ENCODE data around the gene KDM2B. TPM values are rescaled to one million over a fixed set of nuclear protein-coding genes. Genes with fewer than 3 reads are reported as not detected.
A peak's percentile ranks its signal among the peaks of the same experiment; 100 is the strongest.

The KDM2B gene
- polyA plus RNA-seq, 1 of the 3 experiments (the other 2 are of a cell fraction) = 11.5 TPM

DNA sequence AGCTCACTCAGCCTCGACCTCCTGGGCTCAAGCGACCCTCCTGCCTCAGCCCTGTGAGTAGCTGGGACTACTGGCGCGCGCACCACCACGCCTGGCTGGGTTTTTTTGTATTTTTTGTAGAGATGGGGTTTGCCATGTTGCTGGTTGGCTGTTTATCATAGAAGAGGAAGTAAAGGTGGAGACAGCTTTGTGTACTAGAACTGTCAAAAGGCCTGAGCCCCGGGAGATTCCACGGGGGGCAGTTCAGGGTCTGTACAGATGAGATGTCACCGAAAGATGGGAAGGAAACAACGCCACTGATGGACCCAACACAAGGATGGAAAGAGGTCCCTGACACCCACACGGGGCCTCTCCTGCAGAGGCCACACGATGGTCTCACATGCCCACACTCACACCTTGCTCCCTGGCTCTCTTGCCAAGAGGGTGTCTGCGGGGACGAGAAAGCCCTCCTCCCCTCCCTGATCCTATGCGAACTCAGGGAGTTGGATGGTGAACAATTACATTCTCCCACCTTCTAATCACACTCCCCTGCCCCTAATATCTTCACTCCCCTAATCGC is 66.6 kb downstream of the KDM2B start:
- CTCF ChIA-PET = interaction anchor here (0.9 to 1.3 kb wide), 2 partner anchors 15 to 20 kb away, joined by 3 to 4 read pairs; no protein-coding TSS in a partner anchor
- no peak overlapping the region for H3K9ac ChIP-seq
- POLR2A ChIA-PET = no interaction called here
- H4K20me1 ChIP-seq (ENCODE audit: insufficient read depth) = no peaks in the 10 kb centered on the region
- H3K9me3 ChIP-seq = no peaks in the 10 kb centered on the region
- peaks cover 0 to 13% of the 10 kb centered on the region in 2 experiments for H3K36me3 ChIP-seq (replicated peaks in 1 of 2; ENCODE audit: control insufficient read depth in 1 of 2, insufficient read depth in 2 of 2, low read length in 1 of 2)
- DNase-seq = peak; percentile 24
- H3K4me2 ChIP-seq = no peak overlapping the region
- H2AFZ ChIP-seq (ENCODE audit: low read depth) = no peak overlapping the region
- H3F3A ChIP-seq (replicated peaks; ENCODE audit: insufficient read depth) = peaks cover 5% of the 10 kb centered on the region
- H3K4me1 ChIP-seq (ENCODE audit: control insufficient read depth in 1 of 2, insufficient read depth in 2 of 2, low read depth in 1 of 2, low read length in 1 of 2) = peaks cover 0 to 7% of the 10 kb centered on the region in 2 experiments; a peak in 1 of 4 replicates
- WGBS (ENCODE audit: low lambda C conversion rate) = 82% methylated on average over 16 of the region's 16 CpGs
- TF ChIP-seq, protein P1, sequence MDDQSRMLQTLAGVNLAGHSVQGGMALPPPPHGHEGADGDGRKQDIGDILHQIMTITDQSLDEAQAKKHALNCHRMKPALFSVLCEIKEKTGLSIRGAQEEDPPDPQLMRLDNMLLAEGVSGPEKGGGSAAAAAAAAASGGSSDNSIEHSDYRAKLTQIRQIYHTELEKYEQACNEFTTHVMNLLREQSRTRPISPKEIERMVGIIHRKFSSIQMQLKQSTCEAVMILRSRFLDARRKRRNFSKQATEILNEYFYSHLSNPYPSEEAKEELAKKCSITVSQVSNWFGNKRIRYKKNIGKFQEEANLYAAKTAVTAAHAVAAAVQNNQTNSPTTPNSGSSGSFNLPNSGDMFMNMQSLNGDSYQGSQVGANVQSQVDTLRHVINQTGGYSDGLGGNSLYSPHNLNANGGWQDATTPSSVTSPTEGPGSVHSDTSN (IDR thresholded peaks at IDR 0.05) = no peak
- no peak for TF ChIP-seq ELF1 (IDR thresholded peaks at IDR 0.05)
- no peak for TF ChIP-seq TCF12 (IDR thresholded peaks at IDR 0.05)
- TF ChIP-seq FOSL2 (IDR thresholded peaks at IDR 0.05; ENCODE audit: borderline replicate concordance, low read depth) = no peak
- TF ChIP-seq FOXM1 (IDR thresholded peaks at IDR 0.05; ENCODE audit: low read depth) = no peak
- TF ChIP-seq, protein P2, sequence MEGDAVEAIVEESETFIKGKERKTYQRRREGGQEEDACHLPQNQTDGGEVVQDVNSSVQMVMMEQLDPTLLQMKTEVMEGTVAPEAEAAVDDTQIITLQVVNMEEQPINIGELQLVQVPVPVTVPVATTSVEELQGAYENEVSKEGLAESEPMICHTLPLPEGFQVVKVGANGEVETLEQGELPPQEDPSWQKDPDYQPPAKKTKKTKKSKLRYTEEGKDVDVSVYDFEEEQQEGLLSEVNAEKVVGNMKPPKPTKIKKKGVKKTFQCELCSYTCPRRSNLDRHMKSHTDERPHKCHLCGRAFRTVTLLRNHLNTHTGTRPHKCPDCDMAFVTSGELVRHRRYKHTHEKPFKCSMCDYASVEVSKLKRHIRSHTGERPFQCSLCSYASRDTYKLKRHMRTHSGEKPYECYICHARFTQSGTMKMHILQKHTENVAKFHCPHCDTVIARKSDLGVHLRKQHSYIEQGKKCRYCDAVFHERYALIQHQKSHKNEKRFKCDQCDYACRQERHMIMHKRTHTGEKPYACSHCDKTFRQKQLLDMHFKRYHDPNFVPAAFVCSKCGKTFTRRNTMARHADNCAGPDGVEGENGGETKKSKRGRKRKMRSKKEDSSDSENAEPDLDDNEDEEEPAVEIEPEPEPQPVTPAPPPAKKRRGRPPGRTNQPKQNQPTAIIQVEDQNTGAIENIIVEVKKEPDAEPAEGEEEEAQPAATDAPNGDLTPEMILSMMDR (IDR thresholded peaks at IDR 0.05) = no peak
- no peaks in the 10 kb centered on the region for H3K27me3 ChIP-seq (ENCODE audit: insufficient read depth)
- H3K4me3 ChIP-seq (ENCODE audit: low read depth in 2 of 2, low read length in 1 of 2) = no peak overlapping the region
- no peak overlapping the region for H3K27ac ChIP-seq (ENCODE audit: low read depth in 2 of 2, low read length in 1 of 2)
- no peaks in the 10 kb centered on the region for H3K9me2 ChIP-seq
- H3K79me2 ChIP-seq (ENCODE audit: insufficient read depth) = no peaks in the 10 kb centered on the region

GRCh38 chr12:121513464-121514183 is 67.2 kb downstream of the KDM2B start:
- H4K20me1 ChIP-seq (ENCODE audit: insufficient read depth) = no peaks in the 10 kb centered on the region
- TF ChIP-seq TCF12 (IDR thresholded peaks at IDR 0.05) = no peak
- TF ChIP-seq ZBTB33 (IDR thresholded peaks at IDR 0.05; ENCODE audit: borderline replicate concordance, low read depth) = no peak
- no peak for TF ChIP-seq ELF1 (IDR thresholded peaks at IDR 0.05)
- no peak for TF ChIP-seq NFIC (IDR thresholded peaks at IDR 0.05; ENCODE audit: borderline replicate concordance)
- no peak for TF ChIP-seq GABPA (IDR thresholded peaks at IDR 0.05; ENCODE audit: low read depth)
- no peak for TF ChIP-seq MAX (IDR thresholded peaks at IDR 0.05; ENCODE audit: low read depth)
- TF ChIP-seq CHD2 (IDR thresholded peaks at IDR 0.05; ENCODE audit: low read length, partially characterized antibody) = no peak
- TF ChIP-seq SIN3A (IDR thresholded peaks at IDR 0.05; ENCODE audit: borderline replicate concordance, low read depth, low read length) = no peak
- TF ChIP-seq, protein P3, sequence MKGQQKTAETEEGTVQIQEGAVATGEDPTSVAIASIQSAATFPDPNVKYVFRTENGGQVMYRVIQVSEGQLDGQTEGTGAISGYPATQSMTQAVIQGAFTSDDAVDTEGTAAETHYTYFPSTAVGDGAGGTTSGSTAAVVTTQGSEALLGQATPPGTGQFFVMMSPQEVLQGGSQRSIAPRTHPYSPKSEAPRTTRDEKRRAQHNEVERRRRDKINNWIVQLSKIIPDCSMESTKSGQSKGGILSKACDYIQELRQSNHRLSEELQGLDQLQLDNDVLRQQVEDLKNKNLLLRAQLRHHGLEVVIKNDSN (IDR thresholded peaks at IDR 0.05; ENCODE audit: borderline replicate concordance, low read depth) = no peak
- TF ChIP-seq, protein P1 (IDR thresholded peaks at IDR 0.05) = no peak
- TF ChIP-seq TEAD4 (IDR thresholded peaks at IDR 0.05; ENCODE audit: borderline replicate concordance, insufficient read depth) = no peak
- no peak for TF ChIP-seq MEF2A (IDR thresholded peaks at IDR 0.05; ENCODE audit: borderline replicate concordance, low read depth)
- no peak overlapping the region for H3K9ac ChIP-seq
- H3K79me2 ChIP-seq (ENCODE audit: insufficient read depth) = no peaks in the 10 kb centered on the region
- H2AFZ ChIP-seq (ENCODE audit: low read depth) = no peak overlapping the region
- no peak overlapping the region for H3K4me2 ChIP-seq
- DNase-seq = peak; percentile 88
- no peak overlapping the region for H3K27ac ChIP-seq (ENCODE audit: low read depth in 2 of 2, low read length in 1 of 2)
- peaks cover 5% of the 10 kb centered on the region for H3F3A ChIP-seq (replicated peaks; ENCODE audit: insufficient read depth)
- CTCF ChIA-PET = interaction anchor here (0.9 to 1.3 kb wide), 2 partner anchors 14 to 20 kb away, joined by 3 to 4 read pairs; no protein-coding TSS in a partner anchor
- H3K4me1 ChIP-seq (ENCODE audit: control insufficient read depth in 1 of 2, insufficient read depth in 2 of 2, low read depth in 1 of 2, low read length in 1 of 2) = peaks cover 0 to 7% of the 10 kb centered on the region in 2 experiments; a peak in 1 of 4 replicates
- H3K9me3 ChIP-seq = no peaks in the 10 kb centered on the region
- peaks cover 0 to 11% of the 10 kb centered on the region in 2 experiments for H3K36me3 ChIP-seq (replicated peaks in 1 of 2; ENCODE audit: control insufficient read depth in 1 of 2, insufficient read depth in 2 of 2, low read length in 1 of 2)
- no peak overlapping the region for H3K4me3 ChIP-seq (ENCODE audit: low read depth in 2 of 2, low read length in 1 of 2)
- no peaks in the 10 kb centered on the region for H3K27me3 ChIP-seq (ENCODE audit: insufficient read depth)
- no peaks in the 10 kb centered on the region for H3K9me2 ChIP-seq
- POLR2A ChIA-PET = no interaction called here
- 75% methylated on average over 15 of the region's 17 CpGs for WGBS (ENCODE audit: low lambda C conversion rate)

All from SK-N-SH (cell line).